NCI-H82 (cell line): ENCODE measurements around the gene TEP1.

ENCODE experiments used
- DNase-seq: peaks from one replicate; lab custom pipeline; 2025; lab: John Stamatoyannopoulos, UW

TEP1 gene

DNA sequence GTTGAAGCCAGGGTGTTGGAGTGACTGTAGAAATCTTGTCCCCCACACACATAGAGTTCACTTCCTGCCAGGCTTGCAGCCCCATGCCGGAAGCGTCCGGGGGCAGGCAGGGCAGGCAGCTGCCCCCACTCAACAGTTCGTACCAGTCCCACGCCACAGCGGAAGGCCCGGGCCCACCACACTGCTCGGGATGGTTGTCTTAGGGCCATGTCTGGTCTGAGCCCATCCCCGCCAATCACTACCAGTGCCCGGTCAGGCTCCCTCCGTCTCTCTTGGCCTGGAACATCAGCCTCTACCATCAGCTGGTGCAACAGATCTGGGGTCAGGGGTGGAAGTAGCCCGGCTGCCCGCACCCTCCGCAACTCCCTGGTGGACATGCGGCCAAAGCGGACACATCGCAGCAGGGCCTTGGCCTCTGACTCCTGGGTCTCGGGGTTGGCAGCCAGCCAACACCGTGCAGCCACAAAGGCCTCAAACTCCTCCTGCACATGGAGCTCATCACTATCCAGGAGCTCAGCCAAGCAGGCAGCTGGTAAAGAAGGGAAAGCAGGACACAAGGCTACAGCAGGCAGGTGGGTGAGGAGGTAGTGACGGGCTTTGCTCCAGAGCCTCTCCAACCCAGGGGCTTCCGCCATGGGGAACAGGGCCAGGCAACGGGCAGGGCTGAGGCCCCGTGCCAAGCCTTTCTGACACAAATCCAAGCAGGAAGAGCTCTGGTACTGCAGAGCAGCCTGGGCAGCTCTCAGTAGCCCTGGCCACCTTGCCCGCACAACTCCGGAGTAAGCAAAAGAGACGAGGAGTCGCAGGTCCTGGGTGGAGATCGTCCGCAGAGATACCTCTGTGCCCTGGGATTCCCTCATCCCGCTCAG, 16.7 kb upstream of the TEP1 start:
- no peak for DNase-seq

GRCh38 chr14:20428802-20429201, 15.5 kb upstream of the TEP1 start:
- no peak for DNase-seq

DNA sequence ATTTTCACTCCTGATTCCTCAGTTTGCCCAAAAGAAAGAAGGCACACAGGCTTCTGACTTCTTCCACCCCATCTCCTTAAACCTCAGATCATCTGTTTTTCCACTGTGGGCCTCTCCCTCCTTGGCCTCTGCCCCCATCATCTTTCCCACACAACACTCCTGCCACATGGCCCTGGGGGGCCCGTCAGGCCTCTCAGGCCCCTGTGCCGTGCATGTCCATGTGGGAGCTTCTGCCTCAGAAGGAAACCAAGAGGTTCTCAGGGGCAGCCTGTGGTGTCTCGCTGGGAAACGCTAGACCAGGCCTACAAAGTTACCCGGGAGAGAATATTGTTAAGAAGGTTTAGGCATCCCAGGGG, 14.7 kb upstream of the TEP1 start:
- DNase-seq: no peak

DNA sequence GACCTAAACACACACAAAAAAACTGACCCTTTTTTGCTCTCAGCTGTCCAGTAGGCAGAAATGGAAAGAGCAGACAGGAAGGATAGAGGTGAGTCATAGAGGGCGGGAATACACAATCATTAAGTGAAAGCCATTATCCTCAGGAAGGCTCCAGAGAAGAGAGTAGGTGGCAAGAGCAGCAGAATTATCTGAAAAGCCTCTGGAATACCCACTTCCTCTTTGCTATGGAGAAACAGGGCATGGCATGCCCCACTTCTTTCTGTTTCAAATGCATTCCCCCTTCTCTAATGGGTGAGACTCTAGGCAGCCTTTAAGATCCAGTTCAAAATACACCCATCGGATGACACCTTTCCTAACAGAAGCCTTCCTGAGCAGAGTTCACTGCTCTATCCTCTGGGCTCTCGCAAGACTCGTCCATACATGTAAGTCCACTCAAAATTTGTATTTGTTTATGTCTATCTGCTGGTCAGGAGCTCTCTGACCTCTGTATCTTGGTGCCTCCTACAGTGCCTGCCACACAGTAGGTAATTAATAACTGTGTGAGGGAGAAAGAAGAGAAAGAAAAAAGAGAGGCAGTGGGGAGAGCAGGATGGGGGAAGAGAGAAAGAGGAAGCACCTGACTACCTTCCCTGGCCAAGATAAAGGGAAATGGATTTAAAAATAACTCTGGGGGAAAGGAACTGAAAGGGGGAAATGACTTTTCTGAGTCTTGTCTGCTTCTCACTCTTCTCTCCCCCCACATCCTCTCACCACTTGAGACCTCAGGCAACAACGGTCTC, 14.1 kb upstream of the TEP1 start:
- DNase-seq: no peak

- DNase-seq: no peak
Observed at GRCh38 chr14:20424851-20425250, 11.6 kb upstream of the TEP1 start.

GRCh38 chr14:20422886-20423285, 9.6 kb upstream of the TEP1 start:
- DNase-seq: no peak

DNA sequence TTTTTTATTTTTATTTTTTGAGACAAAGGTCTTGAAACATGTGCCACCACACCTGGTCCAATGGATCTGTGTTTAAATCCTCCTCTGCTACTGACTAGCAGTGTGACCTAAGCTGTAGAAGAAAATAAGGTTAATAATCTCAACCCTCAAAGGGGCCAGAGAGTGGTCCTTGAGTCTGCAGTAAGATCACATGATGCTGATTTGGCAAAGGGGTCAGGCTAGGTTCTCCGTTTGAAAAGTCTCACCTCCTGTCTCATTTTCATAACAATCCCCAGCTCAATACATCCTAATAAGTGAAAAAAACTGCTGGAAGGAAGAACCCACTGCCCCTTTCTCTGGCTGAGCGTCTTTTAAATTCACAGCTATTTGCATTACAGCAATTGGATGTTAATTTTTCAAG, 8.0 kb upstream of the TEP1 start:
- no peak for DNase-seq

GRCh38 chr14:20419419-20419818, 6.1 kb upstream of the TEP1 start:
- DNase-seq: no peak

DNA sequence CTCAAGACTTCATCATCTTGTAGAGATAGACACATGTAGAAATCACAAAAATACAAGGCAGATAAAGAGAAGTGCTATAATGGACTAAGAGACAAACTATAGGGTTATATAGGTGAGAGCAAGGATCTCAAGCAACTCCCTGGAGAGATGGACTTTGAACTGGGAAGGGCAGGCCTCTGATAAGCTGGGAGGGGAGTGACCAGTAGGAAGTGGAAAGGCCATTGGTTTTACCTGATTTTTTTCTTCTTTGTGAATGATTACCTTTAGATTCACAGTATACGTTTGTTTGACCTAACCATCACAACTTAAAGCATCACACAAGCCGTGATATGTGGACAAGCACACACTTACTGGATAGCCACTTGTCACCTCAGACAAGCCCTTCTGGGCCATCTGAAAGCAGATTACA, 5.2 kb upstream of the TEP1 start:
- DNase-seq: no peak

GRCh38 chr14:20417250-20418186, 4.2 kb upstream of the TEP1 start:
- DNase-seq: no peak

DNA sequence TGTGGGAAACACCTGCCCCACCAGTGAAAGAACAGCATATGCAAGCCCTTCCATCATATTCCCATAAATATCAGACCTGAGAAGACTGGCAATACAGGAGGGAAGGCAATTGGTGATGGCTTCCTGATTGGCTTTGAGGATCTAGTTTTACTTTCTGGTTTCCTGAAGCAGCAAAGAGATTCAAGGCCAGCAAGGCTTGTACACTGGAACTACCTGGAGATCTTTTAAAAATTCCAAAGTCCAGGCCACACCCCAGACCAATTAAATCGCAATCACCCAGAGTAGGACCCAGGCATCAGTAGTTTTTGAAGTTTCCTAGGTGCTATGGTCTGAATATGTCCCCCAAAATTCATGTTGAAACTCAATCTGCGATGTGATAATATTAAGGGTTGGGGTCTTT, 2.9 kb upstream of the TEP1 start:
- no peak for DNase-seq

DNA sequence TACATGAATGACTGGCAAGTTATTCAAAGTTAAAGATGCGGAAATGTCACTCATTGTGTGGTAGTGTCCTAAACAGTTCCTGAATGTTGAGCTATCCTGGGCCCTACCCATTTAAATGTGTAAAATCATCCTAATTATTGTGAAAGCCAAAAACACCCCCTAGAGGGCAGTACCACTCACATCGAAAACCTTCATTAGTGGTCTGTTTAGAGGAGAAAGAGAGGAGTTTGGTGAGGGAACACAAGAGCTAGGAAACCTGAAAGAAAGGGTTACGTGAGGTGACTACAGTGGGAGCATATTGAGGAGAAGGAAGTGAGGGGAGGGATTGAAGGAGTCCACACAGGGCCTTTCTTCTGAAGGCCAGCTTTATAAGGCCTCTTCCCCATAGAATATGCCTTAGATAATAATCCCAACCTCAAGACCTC, 2.5 kb upstream of the TEP1 start:
- DNase-seq: peak; percentile 40

DNA sequence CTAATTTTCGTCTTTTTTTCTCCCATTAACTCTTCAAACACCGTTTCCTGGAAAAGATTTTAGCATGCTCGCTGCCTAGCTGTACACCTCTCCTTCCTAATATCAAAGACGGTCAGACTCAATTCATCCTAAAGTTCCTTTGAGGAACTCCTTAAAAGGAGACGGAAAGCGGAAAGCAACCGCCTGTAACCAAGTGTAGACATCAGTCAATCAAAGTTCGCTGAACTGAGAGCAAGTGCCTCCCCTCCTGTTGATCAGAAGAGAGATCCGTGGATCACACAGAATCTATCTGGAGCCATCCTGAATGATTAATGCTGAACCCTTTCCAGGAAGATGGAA, 412 bp upstream of the TEP1 start:
- peak; percentile 37 for DNase-seq

DNA sequence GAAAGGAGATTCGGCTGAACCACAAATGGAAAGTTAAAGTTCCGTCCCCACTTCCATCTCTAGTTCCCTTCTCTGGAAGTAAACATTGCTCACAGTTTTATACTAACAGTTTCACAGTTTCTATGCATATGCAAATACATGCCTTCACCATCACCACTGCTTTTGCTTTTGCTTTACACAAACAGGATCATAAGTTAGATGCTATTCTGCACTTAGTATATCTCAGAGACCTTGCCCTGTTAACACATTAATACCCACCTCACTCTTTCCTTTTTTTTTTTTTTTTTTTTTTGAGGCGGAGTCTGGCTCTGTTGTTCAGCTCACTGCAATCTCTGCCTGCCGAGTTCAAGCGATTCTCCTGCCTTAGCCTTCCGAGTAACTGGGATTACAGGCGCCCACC, 890 bp downstream of the TEP1 start:
- DNase-seq: no peak

- no peak for DNase-seq
Observed at GRCh38 chr14:20409226-20409625, 4.1 kb downstream of the TEP1 start.

DNA sequence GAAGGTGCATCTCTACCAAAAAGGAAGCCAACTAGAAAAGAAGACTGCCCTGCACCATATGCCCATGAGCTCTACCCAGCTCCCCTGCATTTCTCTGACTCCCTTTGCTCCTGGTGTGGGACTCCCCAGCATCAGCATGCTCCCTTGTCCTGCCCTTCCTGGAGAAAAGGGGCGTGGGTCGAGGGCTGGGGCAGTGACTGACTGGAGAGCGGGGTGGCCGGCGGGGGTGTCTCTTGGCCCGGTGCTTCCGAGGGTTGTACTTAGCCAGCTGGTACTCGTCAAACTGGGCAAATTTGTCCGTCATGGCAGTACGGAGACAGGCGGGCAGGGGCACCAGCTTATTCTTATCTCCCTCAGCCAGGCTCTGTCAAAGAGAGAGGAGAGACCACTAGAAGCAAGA, 9.8 kb downstream of the TEP1 start:
- no peak for DNase-seq

GRCh38 chr14:20400965-20401593, 12.2 kb downstream of the TEP1 start:
- DNase-seq: no peak

DNA sequence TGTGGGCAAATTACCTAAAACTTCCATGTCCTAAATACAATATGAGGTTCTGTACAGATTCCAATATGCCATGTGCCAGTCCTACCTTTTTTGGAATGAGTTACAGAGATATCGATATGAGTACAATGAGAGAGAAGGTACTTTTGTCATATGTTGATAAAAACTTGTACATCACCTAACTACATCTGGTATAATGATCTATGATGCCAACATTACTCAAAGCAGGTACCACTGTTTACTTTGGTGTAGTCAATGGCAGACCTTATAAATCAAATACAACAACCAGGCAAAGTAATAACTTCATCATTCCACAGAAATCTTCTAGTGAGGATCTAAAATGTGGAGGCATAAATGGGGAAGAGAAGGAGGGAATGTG, 12.7 kb downstream of the TEP1 start:
- DNase-seq: no peak

GRCh38 chr14:20397511-20397910, 15.8 kb downstream of the TEP1 start:
- no peak for DNase-seq

- DNase-seq: no peak
Observed at GRCh38 chr14:20391505-20391904, 21.8 kb downstream of the TEP1 start.

DNA sequence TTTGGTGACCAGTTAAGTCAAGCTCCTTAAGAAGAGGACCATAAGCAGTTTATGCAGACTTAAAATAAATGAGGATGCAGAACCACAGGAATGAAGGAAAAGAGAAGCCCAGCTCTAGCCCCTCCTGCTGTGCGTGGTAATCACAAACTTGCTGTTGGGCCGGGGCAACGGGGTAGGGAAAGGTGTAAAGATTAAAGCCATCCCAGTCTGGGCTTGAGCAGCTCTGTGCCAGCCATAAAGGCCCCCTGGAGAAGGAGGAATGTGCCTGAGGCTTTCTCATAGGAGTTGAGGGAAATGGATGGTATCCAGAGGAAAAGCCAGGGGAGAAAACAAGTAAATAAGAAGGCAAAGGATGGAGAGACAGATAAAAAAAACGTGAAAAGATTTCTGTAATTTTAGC, 25.1 kb downstream of the TEP1 start:
- no peak for DNase-seq

DNA sequence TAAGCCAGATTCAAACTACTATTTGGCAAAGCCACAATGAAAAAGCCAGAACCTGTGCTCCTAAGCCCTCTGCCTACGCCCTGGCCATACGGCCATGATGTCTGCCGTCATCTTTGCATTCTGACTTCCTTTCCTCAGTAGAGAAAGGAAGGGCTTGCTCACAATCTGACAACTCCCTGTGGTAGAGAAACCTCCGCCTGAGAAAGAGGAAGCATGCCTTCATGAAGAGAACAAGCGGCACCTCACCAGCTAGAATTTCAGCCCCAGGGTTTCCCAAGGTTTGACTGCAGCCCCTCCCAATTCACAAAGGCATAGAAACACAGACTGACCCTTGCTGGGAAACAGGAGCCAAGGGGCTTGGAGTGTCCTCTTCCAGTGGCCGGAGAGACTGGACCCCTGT, 25.7 kb downstream of the TEP1 start:
- DNase-seq: no peak
